ENCODE data around the gene YWHAG.
"Not testable (repeated sequence)": the region's sequence is repeated elsewhere in the genome, so short reads cannot be mapped to it uniquely, and the experiment has no call there.

YWHAG gene

GRCh38 chr7:76364198-76364584, 5.4 kb upstream of the YWHAG start:
- no peaks in the 10 kb centered on the region for H3K36me3 Mint-ChIP-seq
- peaks cover 35% of the 10 kb centered on the region for H3K4me1 Mint-ChIP-seq
- peaks cover 44% of the 10 kb centered on the region for H3K27me3 Mint-ChIP-seq
- CTCF ChIA-PET = interaction anchor here (0.6 to 2.4 kb wide), 3 partner anchors 49 to 193 kb away, joined by 3 to 13 read pairs (median 3); no protein-coding TSS in a partner anchor
- no peaks in the 10 kb centered on the region for H3K9me3 Mint-ChIP-seq
- H3K27ac Mint-ChIP-seq = peak overlapping the region; percentile 94
- no peak overlapping the region for H3K4me3 Mint-ChIP-seq
- no peak for DNase-seq

- Mint-ChIP-seq H3K4me1 (peaks cover 35% of the 10 kb centered on the region), H3K27ac (peak overlapping the region; percentile 94), H3K27me3 (peaks cover 40% of the 10 kb centered on the region)
- not testable (repeated sequence) for H3K4me3 Mint-ChIP-seq, H3K36me3 Mint-ChIP-seq, H3K9me3 Mint-ChIP-seq, DNase-seq
- CTCF ChIA-PET = interaction anchor here (2.4 kb wide), 1 partner anchor 49 kb away, joined by 13 read pairs; no protein-coding TSS in a partner anchor
Observed at GRCh38 chr7:76363754-76364153, 5.0 kb upstream of the YWHAG start.

- peak overlapping the region; percentile 94 for H3K27ac Mint-ChIP-seq
- peaks cover 13% of the 10 kb centered on the region for H3K27me3 Mint-ChIP-seq
- H3K9me3 Mint-ChIP-seq = peaks cover 1% of the 10 kb centered on the region
- peak overlapping the region; percentile 86 for H3K4me3 Mint-ChIP-seq
- H3K4me1 Mint-ChIP-seq = peaks cover 52% of the 10 kb centered on the region
- peaks cover 20% of the 10 kb centered on the region for H3K36me3 Mint-ChIP-seq
- DNase-seq = no peak
- CTCF ChIA-PET = interaction anchor here (0.9 to 2.8 kb wide), 8 partner anchors 11 to 182 kb away, joined by 3 to 21 read pairs (median 4); no protein-coding TSS in a partner anchor
Observed at GRCh38 chr7:76359978-76360638, 1.3 kb upstream of the YWHAG start.

- H3K27ac Mint-ChIP-seq = peak overlapping the region; percentile 94
- CTCF ChIA-PET = interaction anchor here (0.9 to 2.8 kb wide), 7 partner anchors 11 to 181 kb away, joined by 3 to 21 read pairs (median 4); no protein-coding TSS in a partner anchor
- peak; percentile 99 for DNase-seq
- peak overlapping the region; percentile 86 for H3K4me3 Mint-ChIP-seq
- H3K36me3 Mint-ChIP-seq = peaks cover 27% of the 10 kb centered on the region
- peaks cover 1% of the 10 kb centered on the region for H3K9me3 Mint-ChIP-seq
- H3K27me3 Mint-ChIP-seq = peaks cover 10% of the 10 kb centered on the region
- H3K4me1 Mint-ChIP-seq = peaks cover 51% of the 10 kb centered on the region
Observed at GRCh38 chr7:76359111-76359977, 553 bp upstream of the YWHAG start.

GRCh38 chr7:76358011-76358480, 745 bp downstream of the YWHAG start:
- DNase-seq = peak; percentile 71

GRCh38 chr7:76357475-76358010, 1.2 kb downstream of the YWHAG start:
- Mint-ChIP-seq H3K36me3 (peaks cover 30% of the 10 kb centered on the region), H3K27me3 (peaks cover 4% of the 10 kb centered on the region), H3K4me1 (peaks cover 43% of the 10 kb centered on the region), H3K27ac (peak overlapping the region; percentile 95), H3K9me3 (peaks cover 1% of the 10 kb centered on the region), H3K4me3 (peak overlapping the region; percentile 86)
- CTCF ChIA-PET = interaction anchor here (0.9 to 1.0 kb wide), 2 partner anchors 13 to 42 kb away, joined by 3 read pairs; no protein-coding TSS in a partner anchor
- DNase-seq = no peak

More at GRCh38 chr7:76358011-76358480, 745 bp downstream of the YWHAG start:
- peak overlapping the region; percentile 86 for H3K4me3 Mint-ChIP-seq
- H3K9me3 Mint-ChIP-seq = peaks cover 1% of the 10 kb centered on the region
- H3K4me1 Mint-ChIP-seq = peaks cover 43% of the 10 kb centered on the region
- peaks cover 30% of the 10 kb centered on the region for H3K36me3 Mint-ChIP-seq
- H3K27me3 Mint-ChIP-seq = peaks cover 4% of the 10 kb centered on the region
- CTCF ChIA-PET = interaction anchor here (0.9 to 1.0 kb wide), 2 partner anchors 12 to 42 kb away, joined by 3 read pairs; no protein-coding TSS in a partner anchor
- H3K27ac Mint-ChIP-seq = peak overlapping the region; percentile 95

GRCh38 chr7:76356823-76357222, 2.0 kb downstream of the YWHAG start:
- CTCF ChIA-PET = interaction anchor here (1.0 kb wide), 2 partner anchors 26 to 38 kb away, joined by 3 read pairs; no protein-coding TSS in a partner anchor
- peak overlapping the region; percentile 95 for H3K27ac Mint-ChIP-seq
- H3K4me3 Mint-ChIP-seq = peak overlapping the region; percentile 86
- H3K27me3 Mint-ChIP-seq = peaks cover 2% of the 10 kb centered on the region
- no peak for DNase-seq
- H3K36me3 Mint-ChIP-seq = peaks cover 34% of the 10 kb centered on the region
- H3K9me3 Mint-ChIP-seq = peaks cover 1% of the 10 kb centered on the region
- H3K4me1 Mint-ChIP-seq = peaks cover 49% of the 10 kb centered on the region

- peaks cover 40% of the 10 kb centered on the region for H3K36me3 Mint-ChIP-seq
- no peaks in the 10 kb centered on the region for H3K27me3 Mint-ChIP-seq
- no peak for DNase-seq
- H3K27ac Mint-ChIP-seq = no peak overlapping the region
- CTCF ChIA-PET = interaction anchor here (1.0 kb wide), 2 partner anchors 25 to 37 kb away, joined by 3 read pairs; no protein-coding TSS in a partner anchor
- H3K9me3 Mint-ChIP-seq = peaks cover 1% of the 10 kb centered on the region
- peaks cover 56% of the 10 kb centered on the region for H3K4me1 Mint-ChIP-seq
- H3K4me3 Mint-ChIP-seq = no peak overlapping the region
Observed at GRCh38 chr7:76356115-76356514, 2.7 kb downstream of the YWHAG start.

- Mint-ChIP-seq H3K9me3 (peaks cover 1% of the 10 kb centered on the region), H3K27me3 (no peaks in the 10 kb centered on the region), H3K4me3 (no peak overlapping the region), H3K27ac (no peak overlapping the region), H3K36me3 (peaks cover 43% of the 10 kb centered on the region), H3K4me1 (peaks cover 59% of the 10 kb centered on the region)
- DNase-seq = no peak
- CTCF ChIA-PET = interaction anchor here (0.6 to 1.3 kb wide), 2 partner anchors 34 to 41 kb away, joined by 3 read pairs; no protein-coding TSS in a partner anchor
Observed at GRCh38 chr7:76354981-76355730, 3.6 kb downstream of the YWHAG start.

- H3K4me3 Mint-ChIP-seq = no peak overlapping the region
- H3K4me1 Mint-ChIP-seq = peaks cover 58% of the 10 kb centered on the region
- H3K36me3 Mint-ChIP-seq = peaks cover 48% of the 10 kb centered on the region
- CTCF ChIA-PET = interaction anchor here (0.6 to 1.3 kb wide), 2 partner anchors 34 to 40 kb away, joined by 3 read pairs; no protein-coding TSS in a partner anchor
- peaks cover 1% of the 10 kb centered on the region for H3K9me3 Mint-ChIP-seq
- DNase-seq = no peak
- no peak overlapping the region for H3K27ac Mint-ChIP-seq
- no peaks in the 10 kb centered on the region for H3K27me3 Mint-ChIP-seq
Observed at GRCh38 chr7:76354516-76354915, 4.3 kb downstream of the YWHAG start.

- DNase-seq = no peak
- no peak overlapping the region for H3K27ac Mint-ChIP-seq
- peaks cover 59% of the 10 kb centered on the region for H3K4me1 Mint-ChIP-seq
- H3K9me3 Mint-ChIP-seq = peaks cover 1% of the 10 kb centered on the region
- no peaks in the 10 kb centered on the region for H3K27me3 Mint-ChIP-seq
- no peak overlapping the region for H3K4me3 Mint-ChIP-seq
- peaks cover 51% of the 10 kb centered on the region for H3K36me3 Mint-ChIP-seq
- CTCF ChIA-PET = no interaction called here
Observed at GRCh38 chr7:76353744-76354143, 5.0 kb downstream of the YWHAG start.

- Mint-ChIP-seq H3K4me1 (peaks cover 61% of the 10 kb centered on the region), H3K27ac (peak overlapping the region; percentile 30), H3K27me3 (no peaks in the 10 kb centered on the region), H3K36me3 (peaks cover 52% of the 10 kb centered on the region), H3K9me3 (peaks cover 1% of the 10 kb centered on the region), H3K4me3 (no peak overlapping the region)
- CTCF ChIA-PET = interaction anchor here (0.7 to 1.2 kb wide), 2 partner anchors 14 to 35 kb away, joined by 3 to 4 read pairs; no protein-coding TSS in a partner anchor
- no peak for DNase-seq
Observed at GRCh38 chr7:76352193-76352592, 6.6 kb downstream of the YWHAG start.

- CTCF ChIA-PET = interaction anchor here (0.7 to 1.2 kb wide), 2 partner anchors 13 to 34 kb away, joined by 3 to 4 read pairs; no protein-coding TSS in a partner anchor
Observed at GRCh38 chr7:76351372-76351771, 7.4 kb downstream of the YWHAG start.

More at GRCh38 chr7:76351372-76351771, 7.4 kb downstream of the YWHAG start:
- Mint-ChIP-seq H3K4me1 (peaks cover 62% of the 10 kb centered on the region), H3K27me3 (no peaks in the 10 kb centered on the region), H3K36me3 (peaks cover 57% of the 10 kb centered on the region), H3K4me3 (no peak overlapping the region), H3K27ac (peak overlapping the region; percentile 3), H3K9me3 (peaks cover 1% of the 10 kb centered on the region)
- DNase-seq = no peak

All from activated naive CD4-positive, alpha-beta T cell treated with anti-CD3 and anti-CD28 coated beads, Interleukin-2, amount 10 ng/mL, durations not matched to agents 7 days and 5 days (primary cell).